ENCODE results near the gene AGAP1. TPM values are rescaled to one million over a fixed set of nuclear protein-coding genes. Genes with fewer than 3 reads are reported as not detected.

The AGAP1 gene
- total RNA-seq, 1 donor from 2014 or later = 36.2 TPM

- intact Hi-C loops (cut with DNase I) = loop anchor here (10.0 kb wide), 1 partner anchor 389 kb away; no protein-coding TSS in a partner anchor
- DNase-seq = no peak
- H3K4me3 ChIP-seq = no peak overlapping the region
- no peaks in the 10 kb centered on the region for H3K9me3 ChIP-seq
- TF ChIP-seq CTCF (IDR thresholded peaks at IDR 0.05) = no peak
- H3K27me3 ChIP-seq (ENCODE audit: low read depth) = peaks cover 94% of the 10 kb centered on the region
- H3K4me1 ChIP-seq = peaks cover 15% of the 10 kb centered on the region
- no peaks in the 10 kb centered on the region for H3K36me3 ChIP-seq
- ATAC-seq = no peak
- H3K27ac ChIP-seq = no peak overlapping the region
Observed at GRCh38 chr2:236173729-236174607, 680.1 kb downstream of the AGAP1 start.

DNA sequence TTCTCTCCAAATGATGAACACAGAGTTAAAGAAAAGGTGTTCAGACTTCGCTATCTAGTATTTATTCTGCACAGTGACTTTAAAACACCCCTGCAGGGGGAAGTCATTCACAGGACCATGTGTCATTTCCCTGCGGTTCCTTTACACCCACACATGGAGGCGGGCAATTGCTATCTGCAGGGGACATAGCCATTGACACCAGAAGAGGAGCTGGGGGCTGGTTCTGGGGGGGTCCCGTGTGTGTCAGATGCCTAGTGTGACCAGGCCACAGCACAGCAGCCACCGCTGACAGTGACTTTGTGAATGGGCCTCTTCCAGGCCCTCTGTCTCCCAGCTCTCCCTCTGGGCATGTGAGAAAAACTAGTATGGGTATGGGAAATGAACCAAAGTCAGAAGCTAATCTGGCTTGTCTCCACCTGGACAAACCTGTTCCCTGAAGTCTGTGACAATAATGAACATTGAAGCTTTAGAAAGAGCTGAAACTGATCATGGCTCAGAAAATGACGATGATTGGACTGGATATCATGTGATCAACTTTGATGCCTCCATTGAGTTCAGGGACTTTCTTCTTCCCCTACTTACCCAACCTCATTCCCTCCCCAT is 681.8 kb downstream of the AGAP1 start:
- no peaks in the 10 kb centered on the region for H3K36me3 ChIP-seq
- H3K9me3 ChIP-seq = no peaks in the 10 kb centered on the region
- H3K4me3 ChIP-seq = no peak overlapping the region
- intact Hi-C loops (cut with DNase I) = loop anchor here (10.0 kb wide), 1 partner anchor 391 kb away; no protein-coding TSS in a partner anchor
- ATAC-seq = peak in 1 of 2 donors; percentile 20
- H3K4me1 ChIP-seq = peaks cover 19% of the 10 kb centered on the region
- DNase-seq = no peak
- H3K27ac ChIP-seq = no peak overlapping the region
- peaks cover 94% of the 10 kb centered on the region for H3K27me3 ChIP-seq (ENCODE audit: low read depth)
- TF ChIP-seq CTCF (IDR thresholded peaks at IDR 0.05) = no peak

- DNase-seq (no peak), ATAC-seq (peak; percentile 49 to 51)
- no peak overlapping the region for H3K27ac ChIP-seq
- intact Hi-C loops (cut with DNase I) = loop anchor here (10.0 kb wide), 1 partner anchor 392 kb away; no protein-coding TSS in a partner anchor
- TF ChIP-seq CTCF (IDR thresholded peaks at IDR 0.05) = peak; percentile 45
- H3K9me3 ChIP-seq = no peaks in the 10 kb centered on the region
- peaks cover 94% of the 10 kb centered on the region for H3K27me3 ChIP-seq (ENCODE audit: low read depth)
- peaks cover 19% of the 10 kb centered on the region for H3K4me1 ChIP-seq
- H3K4me3 ChIP-seq = no peak overlapping the region
- H3K36me3 ChIP-seq = no peaks in the 10 kb centered on the region
Observed at GRCh38 chr2:236176417-236176816, 682.6 kb downstream of the AGAP1 start.

DNA sequence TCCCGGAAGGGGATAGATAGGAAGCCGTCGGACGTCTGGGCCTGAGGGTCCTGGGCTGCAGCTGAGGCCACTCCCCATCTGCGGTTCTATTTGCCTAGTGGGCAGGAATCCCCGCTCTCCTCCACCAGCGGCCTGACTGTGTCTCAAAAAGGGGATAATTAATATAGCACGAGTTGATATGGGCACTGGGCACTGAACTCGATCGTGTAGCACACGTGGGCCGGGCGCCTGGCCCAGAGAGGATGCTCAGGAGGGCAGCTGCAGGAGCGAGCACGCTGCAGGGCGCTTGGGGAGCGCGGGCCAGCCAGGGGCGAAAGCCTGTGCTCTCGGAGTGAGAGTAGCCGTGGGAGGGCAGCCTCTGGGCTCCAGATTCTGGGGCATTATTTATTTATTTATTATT is 683.1 kb downstream of the AGAP1 start:
- H3K27me3 ChIP-seq (ENCODE audit: low read depth) = peaks cover 94% of the 10 kb centered on the region
- DNase-seq (no peak), ATAC-seq (no peak)

More for the DNA sequence above, 683.1 kb downstream of the AGAP1 start:
- Histone ChIP-seq H3K9me3 (no peaks in the 10 kb centered on the region), H3K4me1 (peaks cover 19% of the 10 kb centered on the region), H3K4me3 (no peak overlapping the region), H3K36me3 (no peaks in the 10 kb centered on the region), H3K27ac (no peak overlapping the region)
- no peak for TF ChIP-seq CTCF (IDR thresholded peaks at IDR 0.05)
- intact Hi-C loops (cut with DNase I) = loop anchor here (10.0 kb wide), 1 partner anchor 392 kb away; no protein-coding TSS in a partner anchor

Data from lower lobe of right lung (tissue), 2 donors.